Brain microvascular endothelial cell (primary cell): ENCODE measurements around the gene MRAS.
A peak's percentile ranks its signal among the peaks of the same experiment; 100 is the strongest.

Source experiments
- DNase-seq: peaks from one replicate; pipeline ENCODE4 v3.0.0-alpha.2; 2020
- H3K27ac ChIP-seq: fragments of 250-450 bp; sonication (Bioruptor Pico); 2 replicates; pipeline ENCODE4 v1.5.1; 2020; ENCODE audit warnings: mild to moderate bottlenecking, moderate library complexity
- H3K27me3 ChIP-seq: fragments of 250-450 bp; sonication (Bioruptor Pico); replicated peaks from 2 replicates; pipeline ENCODE4 v1.5.1; 2020; ENCODE audit warnings: mild to moderate bottlenecking
- H3K36me3 ChIP-seq: fragments of 250-450 bp; sonication (Bioruptor Pico); replicated peaks from 2 replicates; pipeline ENCODE4 v1.5.1; 2020; ENCODE audit warnings: mild to moderate bottlenecking
- H3K4me3 ChIP-seq: 2 replicates; pipeline ENCODE4 v1.5.1; 2011; ENCODE audit warnings: low read depth, mild to moderate bottlenecking, control low read depth, low read length, moderate library complexity
- CTCF ChIP-seq: IDR thresholded peaks from 2 replicates; pipeline ENCODE4 v1.5.1; 2011; ENCODE audit warnings: low read depth, mild to moderate bottlenecking, moderate library complexity, low read length, control low read depth, inconsistent platforms; ENCODE audit errors: missing control alignments
- in situ Hi-C: cut with HindIII; loops from 2 replicates; pipeline ENCODE4 v1.10.0; 2017; ENCODE audit warnings: low sequenced_read_pairs, low pct_ligation_motif_present

MRAS gene

GRCh38 chr3:138441742-138442141 is 93.4 kb downstream of the MRAS start:
- H3K4me3 ChIP-seq: no peak overlapping the region
- DNase-seq: peak; percentile 29
- no peak overlapping the region for H3K27ac ChIP-seq
- H3K36me3 ChIP-seq: no peaks in the 10 kb centered on the region
- TF ChIP-seq CTCF: no peak
- in situ Hi-C loops: no loop called here
- no peaks in the 10 kb centered on the region for H3K27me3 ChIP-seq

DNA sequence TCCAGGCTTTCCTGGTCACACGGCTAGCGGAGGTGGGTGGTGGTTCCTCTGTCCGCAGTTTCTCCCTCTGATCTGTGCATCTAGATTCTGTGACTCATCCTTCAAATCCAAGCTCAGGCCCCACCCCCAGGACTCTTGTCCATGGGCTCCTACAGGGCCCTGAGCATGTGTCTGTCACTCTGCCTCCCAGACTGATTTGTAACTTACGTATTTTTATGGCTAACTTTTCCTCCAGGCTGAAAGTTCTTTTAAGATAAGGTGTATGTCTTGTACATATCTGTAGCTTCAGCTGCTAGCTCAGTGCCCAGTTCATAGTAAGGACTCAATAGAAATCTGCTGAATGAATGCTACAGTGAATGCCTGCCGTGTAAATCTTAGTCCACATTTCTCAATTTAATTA is 94.1 kb downstream of the MRAS start:
- in situ Hi-C loops: no loop called here
- DNase-seq: peak; percentile 84
- Histone ChIP-seq H3K27me3 (no peaks in the 10 kb centered on the region), H3K4me3 (no peak overlapping the region), H3K27ac (no peak overlapping the region), H3K36me3 (no peaks in the 10 kb centered on the region)
- TF ChIP-seq CTCF: no peak

DNA sequence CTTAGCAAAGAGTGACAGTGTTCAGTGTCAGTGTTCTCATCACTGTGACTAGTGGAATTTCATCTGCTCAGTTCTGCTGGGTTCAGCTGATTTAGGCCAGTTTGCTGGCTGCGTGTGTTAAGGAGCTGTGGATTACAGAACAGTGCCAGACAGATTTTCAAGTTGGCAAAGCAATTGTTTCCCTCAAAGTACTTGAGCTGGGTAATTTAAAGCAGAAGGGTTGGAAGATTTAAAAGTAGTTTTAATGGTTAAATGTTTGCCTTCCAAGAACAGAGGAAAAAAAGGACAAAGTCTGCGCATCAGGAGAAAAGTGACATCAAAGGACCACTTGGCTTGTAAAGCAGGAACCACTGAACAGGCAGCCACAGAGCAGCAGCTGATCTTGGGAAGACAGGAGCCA is 94.7 kb downstream of the MRAS start:
- DNase-seq: no peak
- in situ Hi-C loops: no loop called here
- Histone ChIP-seq H3K27ac (no peak overlapping the region), H3K36me3 (no peaks in the 10 kb centered on the region), H3K27me3 (no peaks in the 10 kb centered on the region), H3K4me3 (no peak overlapping the region)
- no peak for TF ChIP-seq CTCF

- in situ Hi-C loops: no loop called here
- no peak for DNase-seq
Measured at GRCh38 chr3:138443521-138444503, 95.4 kb downstream of the MRAS start.

GRCh38 chr3:138445236-138445635 is 96.9 kb downstream of the MRAS start:
- Histone ChIP-seq H3K4me3 (no peak overlapping the region), H3K27me3 (no peaks in the 10 kb centered on the region), H3K36me3 (no peaks in the 10 kb centered on the region), H3K27ac (no peak overlapping the region)
- no peak for TF ChIP-seq CTCF
- no peak for DNase-seq
- in situ Hi-C loops: no loop called here

More at GRCh38 chr3:138443521-138444503, 95.4 kb downstream of the MRAS start:
- Histone ChIP-seq H3K27me3 (no peaks in the 10 kb centered on the region), H3K4me3 (no peak overlapping the region), H3K36me3 (no peaks in the 10 kb centered on the region), H3K27ac (no peak overlapping the region)
- no peak for TF ChIP-seq CTCF
